Naive thymus-derived CD4-positive, alpha-beta T cell (primary cell): Measurements from ENCODE around the gene BCL11A. TPM values are rescaled to one million over a fixed set of nuclear protein-coding genes. Genes with fewer than 3 reads are reported as not detected.

Experiments
- ATAC-seq: fragments of 150-1000 bp; cut with Tn5 transposase; 2 replicates; pipeline ENCODE4 v1.10.0; 2021; ENCODE audit warnings: mild to moderate bottlenecking, moderate library complexity
- CTCF ChIA-PET: fragments of 350-600 bp; sonication (Branson Sonifier 250); formaldehyde crosslinking; loops from one replicate; lab custom pipeline; 2021; ENCODE audit warnings: antibody characterized with exemption; lab: Charles Lee
- POLR2A ChIA-PET: fragments of 350-600 bp; sonication (Branson Sonifier 250); formaldehyde crosslinking; loops from one replicate; lab custom pipeline; 2021; ENCODE audit warnings: antibody characterized with exemption, inconsistent platforms; lab: Charles Lee
- DNase-seq, 9 donors: peaks; one replicate each; pipeline versions ENCODE4 v3.0.0 to v3.0.0-alpha.2; 2020 to 2022; ENCODE audit warnings: mixed read lengths in 1 of 9
- H3K27ac ChIP-seq: one replicate; pipeline ENCODE4 v1.7.0; 2013; ENCODE audit warnings: mild to moderate bottlenecking, low read depth, low read length, moderate library complexity
- H3K27me3 ChIP-seq, 2 donors: one replicate each; pipeline ENCODE4 v1.7.0; 2013; ENCODE audit warnings: low read length in 2 of 2, mild to moderate bottlenecking in 2 of 2, moderate library complexity in 2 of 2; ENCODE audit not compliant: control insufficient read depth in 2 of 2, insufficient read depth in 2 of 2
- H3K36me3 ChIP-seq, 3 experiments: 1 replicate in 2 of 3; 2 replicates in 1 of 3; pipeline ENCODE4 v1.7.0; 2013; ENCODE audit warnings: low read length in 3 of 3, mild to moderate bottlenecking in 3 of 3, moderate library complexity in 1 of 3; ENCODE audit not compliant: insufficient read depth in 3 of 3, control insufficient read depth in 2 of 3
- H3K4me1 ChIP-seq, 2 donors: one replicate each; pipeline ENCODE4 v1.7.0; 2013; ENCODE audit warnings: low read length in 2 of 2, mild to moderate bottlenecking in 2 of 2, moderate library complexity in 1 of 2; ENCODE audit not compliant: control insufficient read depth in 2 of 2, insufficient read depth in 2 of 2
- H3K4me3 ChIP-seq: 2 replicates; pipeline ENCODE4 v1.7.0; 2013; ENCODE audit warnings: mild to moderate bottlenecking, low read length
- H3K9me3 ChIP-seq, 3 experiments: 1 replicate in 2 of 3; 2 replicates in 1 of 3; pipeline ENCODE4 v1.7.0; 2013; ENCODE audit warnings: low read length in 3 of 3; ENCODE audit not compliant: control insufficient read depth in 2 of 3
- H3K27ac Mint-ChIP-seq, 9 donors: one replicate each; pipeline ENCODE4 v1.8.0; 2020 to 2022; ENCODE audit warnings: mixed read lengths in 9 of 9, mild to moderate bottlenecking in 8 of 9, moderate library complexity in 5 of 9, inconsistent platforms in 2 of 9
- H3K27me3 Mint-ChIP-seq, 5 donors: one replicate each; pipeline ENCODE4 v1.8.0; 2021 to 2022; ENCODE audit warnings: mixed read lengths in 5 of 5, mild to moderate bottlenecking in 1 of 5
- H3K36me3 Mint-ChIP-seq, 5 donors: one replicate each; pipeline ENCODE4 v1.8.0; 2020 to 2022; ENCODE audit warnings: mixed read lengths in 5 of 5, mild to moderate bottlenecking in 3 of 5, inconsistent platforms in 1 of 5
- H3K4me1 Mint-ChIP-seq, 7 donors: one replicate each; pipeline ENCODE4 v1.8.0; 2020 to 2022; ENCODE audit warnings: mixed read lengths in 7 of 7, mild to moderate bottlenecking in 3 of 7, inconsistent platforms in 1 of 7
- H3K4me3 Mint-ChIP-seq, 10 donors: one replicate each; pipeline ENCODE4 v1.8.0; 2020 to 2022; ENCODE audit warnings: mild to moderate bottlenecking in 10 of 10, mixed read lengths in 10 of 10, moderate library complexity in 6 of 10, inconsistent platforms in 2 of 10
- H3K9me3 Mint-ChIP-seq, 11 donors: one replicate each; pipeline ENCODE4 v1.8.0; 2020 to 2022; ENCODE audit warnings: mixed read lengths in 11 of 11, mild to moderate bottlenecking in 4 of 11, inconsistent platforms in 1 of 11, moderate library complexity in 1 of 11
- intact Hi-C, 2 donors: fragments of 100-400 bp; cut with micrococcal nuclease; formaldehyde crosslinking; loops; one replicate each; pipeline ENCODE4 v1.15.1; 2023
- polyA plus RNA-seq, 2 donors: library from polyadenylated mRNA; unstranded; fragments of 300-500 nt; fragmentation: Illumina TruSeq; gene quantifications; one replicate each; pipeline ENCODE4 v1.2.3, GENCODE V29; 2021
- total RNA-seq, 6 experiments: library from RNA in 5 of 6; stranded (reverse) in 5 of 6; gene quantifications; 1 replicate in 5 of 6; 2 replicates in 1 of 6; pipeline ENCODE4 v1.2.3 and lab custom pipeline; 2021 to 2026

The BCL11A gene
- total and polyA plus RNA-seq, 7 experiments from 2014 or later, result 1.5 to 26.2 (median 2.5) TPM; not detected in 1

- ChIA-PET POLR2A (no interaction called here), CTCF (no interaction called here)
- no peaks in the 10 kb centered on the region for H3K9me3 ChIP-seq
- Mint-ChIP-seq H3K4me3 (no peak overlapping the region), H3K9me3 (no peaks in the 10 kb centered on the region), H3K36me3 (no peaks in the 10 kb centered on the region), H3K27me3 (peaks cover 32 to 63% (median 43%) of the 10 kb centered on the region in 5 donors), H3K27ac (peak overlapping the region in 1 of 9 donors; percentile 20), H3K4me1 (peaks cover 0 to 16% (median 0%) of the 10 kb centered on the region in 7 donors)
- ATAC-seq, result no peak
- no peaks in the 10 kb centered on the region for H3K36me3 ChIP-seq
- no peaks in the 10 kb centered on the region for H3K4me1 ChIP-seq
- H3K4me3 ChIP-seq, result no peak overlapping the region
- no peak for DNase-seq
- no peaks in the 10 kb centered on the region for H3K27me3 ChIP-seq
- intact Hi-C loops, result no loop called here
- no peak overlapping the region for H3K27ac ChIP-seq
Observed at GRCh38 chr2:60538101-60538500, 15.4 kb downstream of the BCL11A start.

- intact Hi-C loops, result no loop called here
- ATAC-seq (no peak), DNase-seq (no peak)
- no peak overlapping the region for H3K4me3 Mint-ChIP-seq
- Histone ChIP-seq H3K4me1 (no peaks in the 10 kb centered on the region), H3K27ac (no peak overlapping the region), H3K27me3 (no peaks in the 10 kb centered on the region), H3K36me3 (no peaks in the 10 kb centered on the region), H3K9me3 (no peaks in the 10 kb centered on the region), H3K4me3 (no peak overlapping the region)
- POLR2A ChIA-PET, result no interaction called here
- H3K27me3 Mint-ChIP-seq, result peaks cover 38 to 66% (median 49%) of the 10 kb centered on the region in 5 donors
- no peaks in the 10 kb centered on the region for H3K9me3 Mint-ChIP-seq
- CTCF ChIA-PET, result no interaction called here
- H3K27ac Mint-ChIP-seq, result no peak overlapping the region
- H3K4me1 Mint-ChIP-seq, result peaks cover 0 to 16% (median 0%) of the 10 kb centered on the region in 7 donors
- H3K36me3 Mint-ChIP-seq, result no peaks in the 10 kb centered on the region
Observed at GRCh38 chr2:60536746-60537145, 16.7 kb downstream of the BCL11A start.

- no peak overlapping the region for H3K27ac ChIP-seq
- H3K36me3 Mint-ChIP-seq, result no peaks in the 10 kb centered on the region
Observed at GRCh38 chr2:60535685-60536312, 17.7 kb downstream of the BCL11A start.

GRCh38 chr2:60534892-60535684, 18.4 kb downstream of the BCL11A start:
- H3K27me3 Mint-ChIP-seq, result peaks cover 49 to 69% (median 57%) of the 10 kb centered on the region in 5 donors
- no peak for DNase-seq
- H3K9me3 Mint-ChIP-seq, result peaks cover 0 to 2% (median 0%) of the 10 kb centered on the region in 11 donors
- H3K36me3 ChIP-seq, result no peaks in the 10 kb centered on the region
- CTCF ChIA-PET, result no interaction called here
- H3K4me1 ChIP-seq, result no peaks in the 10 kb centered on the region
- no peak overlapping the region for H3K27ac Mint-ChIP-seq
- H3K27me3 ChIP-seq, result no peaks in the 10 kb centered on the region
- intact Hi-C loops, result no loop called here
- no peak for ATAC-seq
- H3K4me3 Mint-ChIP-seq, result no peak overlapping the region
- H3K27ac ChIP-seq, result no peak overlapping the region
- H3K4me3 ChIP-seq, result no peak overlapping the region
- no peaks in the 10 kb centered on the region for H3K36me3 Mint-ChIP-seq
- H3K9me3 ChIP-seq, result no peaks in the 10 kb centered on the region
- POLR2A ChIA-PET, result no interaction called here
- peaks cover 0 to 25% (median 0%) of the 10 kb centered on the region in 7 donors for H3K4me1 Mint-ChIP-seq

More at GRCh38 chr2:60535685-60536312, 17.7 kb downstream of the BCL11A start:
- H3K27ac Mint-ChIP-seq, result peak overlapping the region in 1 of 9 donors; percentile 24
- intact Hi-C loops, result no loop called here
- ATAC-seq (no peak), DNase-seq (no peak)
- Histone ChIP-seq H3K36me3 (no peaks in the 10 kb centered on the region), H3K4me3 (no peak overlapping the region), H3K27me3 (no peaks in the 10 kb centered on the region), H3K9me3 (no peaks in the 10 kb centered on the region), H3K4me1 (no peaks in the 10 kb centered on the region)
- CTCF ChIA-PET, result no interaction called here
- H3K27me3 Mint-ChIP-seq, result peaks cover 48 to 66% (median 58%) of the 10 kb centered on the region in 5 donors
- H3K4me1 Mint-ChIP-seq, result peaks cover 0 to 19% (median 0%) of the 10 kb centered on the region in 7 donors
- POLR2A ChIA-PET, result no interaction called here
- no peaks in the 10 kb centered on the region for H3K9me3 Mint-ChIP-seq
- H3K4me3 Mint-ChIP-seq, result peak overlapping the region in 1 of 10 donors; percentile 25

- DNase-seq (no peak), ATAC-seq (peak; percentile 27)
- CTCF ChIA-PET, result no interaction called here
- no peaks in the 10 kb centered on the region for H3K36me3 Mint-ChIP-seq
- peaks cover 0 to 29% (median 0%) of the 10 kb centered on the region in 7 donors for H3K4me1 Mint-ChIP-seq
- Histone ChIP-seq H3K36me3 (no peaks in the 10 kb centered on the region), H3K9me3 (no peaks in the 10 kb centered on the region), H3K4me3 (no peak overlapping the region), H3K4me1 (no peaks in the 10 kb centered on the region), H3K27ac (no peak overlapping the region), H3K27me3 (no peaks in the 10 kb centered on the region)
- no peak overlapping the region for H3K4me3 Mint-ChIP-seq
- intact Hi-C loops, result no loop called here
- H3K9me3 Mint-ChIP-seq, result peaks cover 0 to 2% (median 0%) of the 10 kb centered on the region in 11 donors
- H3K27me3 Mint-ChIP-seq, result peaks cover 54 to 69% (median 62%) of the 10 kb centered on the region in 5 donors
- no peak overlapping the region for H3K27ac Mint-ChIP-seq
- POLR2A ChIA-PET, result no interaction called here
Observed at GRCh38 chr2:60534052-60534685, 19.3 kb downstream of the BCL11A start.

GRCh38 chr2:60533101-60534051, 20.1 kb downstream of the BCL11A start:
- ChIA-PET POLR2A (no interaction called here), CTCF (no interaction called here)
- H3K9me3 ChIP-seq, result no peaks in the 10 kb centered on the region
- Mint-ChIP-seq H3K27me3 (peaks cover 56 to 70% (median 59%) of the 10 kb centered on the region in 5 donors), H3K27ac (no peak overlapping the region), H3K36me3 (no peaks in the 10 kb centered on the region), H3K4me1 (peaks cover 0 to 29% (median 0%) of the 10 kb centered on the region in 7 donors), H3K4me3 (no peak overlapping the region), H3K9me3 (peaks cover 0 to 2% (median 0%) of the 10 kb centered on the region in 11 donors)
- no peaks in the 10 kb centered on the region for H3K27me3 ChIP-seq
- no peak overlapping the region for H3K27ac ChIP-seq
- ATAC-seq, result no peak
- intact Hi-C loops, result no loop called here
- no peak overlapping the region for H3K4me3 ChIP-seq
- no peaks in the 10 kb centered on the region for H3K36me3 ChIP-seq
- H3K4me1 ChIP-seq, result no peaks in the 10 kb centered on the region
- DNase-seq, result no peak
